Ovary (tissue), 9 donors: ENCODE data around the gene ABI3BP. TPM values are rescaled to one million over a fixed set of nuclear protein-coding genes. Genes with fewer than 3 reads are reported as not detected.

Experiments used
- DNase-seq, 5 donors: peaks; one replicate each; pipeline ENCODE4 v3.0.0-alpha.2; 2019 to 2020
- H3K27ac ChIP-seq, 2 donors: fragments of 200-600 bp; one replicate each; pipeline versions ENCODE4 v1.5.1 to v1.8.0; 2019 to 2022
- H3K27me3 ChIP-seq: fragments of 200-600 bp; one replicate; pipeline ENCODE4 v1.8.0; 2022
- H3K36me3 ChIP-seq: fragments of 200-600 bp; sonication (generic); one replicate; pipeline ENCODE4 v1.5.1; 2019
- H3K4me1 ChIP-seq: one replicate; pipeline ENCODE4 v1.8.1; 2013; ENCODE audit warnings: mild to moderate bottlenecking, moderate library complexity; ENCODE audit not compliant: insufficient read depth
- H3K4me3 ChIP-seq: fragments of 200-600 bp; sonication (generic); one replicate; pipeline ENCODE4 v1.5.1; 2017
- H3K9me3 ChIP-seq, 2 donors: fragments of 200-600 bp in 1 of 2; sonication (generic) in 1 of 2; one replicate each; pipeline versions ENCODE4 v1.5.1 to v1.8.1; 2013 to 2019; ENCODE audit warnings: mild to moderate bottlenecking in 1 of 2, moderate library complexity in 1 of 2
- CTCF ChIP-seq, 3 donors: fragments of 450-650 bp in 2 of 3; fragments of 200-600 bp in 1 of 3; IDR thresholded peaks; one replicate each; pipeline versions ENCODE4 v1.5.1 to v1.8.0; 2016 to 2022; ENCODE audit warnings: antibody characterized with exemption in 3 of 3, mild to moderate bottlenecking in 1 of 3
- EP300 ChIP-seq: sonication (generic); formaldehyde crosslinking; IDR thresholded peaks from one replicate; pipeline ENCODE4 v1.6.1; 2017; ENCODE audit warnings: antibody characterized with exemption
- POLR2A ChIP-seq: fragments of 450-650 bp; IDR thresholded peaks from one replicate; pipeline ENCODE4 v1.6.1; 2017; ENCODE audit warnings: antibody characterized with exemption, mild to moderate bottlenecking, moderate library complexity
- WGBS, 3 donors: extraction: QIAGEN DNeasy Blood & Tissue Kit in 1 of 3; methylation state at CpG; one replicate each; pipeline versions ENCODE4 v1.1.5 to v1.1.7; 2013 to 2017; 5-methylcytosine and 5-hydroxymethylcytosine counted together
- intact Hi-C, 4 donors: fragments of 100-400 bp; cut with DNase I; formaldehyde crosslinking; loops; one replicate each; pipeline versions ENCODE4 v1.11.0 to v1.15.1; 2022 to 2023
- polyA plus RNA-seq, 2 donors: library from polyadenylated mRNA; stranded (reverse); fragments of 200-250 nt in 1 of 2; fragments of 350-450 nt in 1 of 2; fragmentation: Illumina TruSeq in 1 of 2; extraction: RNeasy Lipid Tissue Mini Kit (QIAGEN cat#74804) in 1 of 2; gene quantifications; one replicate each; pipeline ENCODE4 v1.2.3, GENCODE V29; 2013 to 2014
- total RNA-seq, 7 donors: library from RNA; depleted of rRNA in 2 of 7; stranded (reverse); fragments of >200 nt in 2 of 7; fragmentation: NEBNext Ultra II Directional in 3 of 7; extraction: Animal tissue kit (Norgen Biotek cat#: 25700) in 3 of 7; gene quantifications; one replicate each; pipeline versions ENCODE4 v1.1.0 to v1.2.4, GENCODE V29; 2016 to 2023
- donor health status: DM: no; HTN: no; CAD: no; lungs with moderate emphysema.
- donor health status: DM: no; HTN: no; CAD: no.
- donor health status: Bipolar disorder and iron deficiency.
- donor health status: DM: yes; HTN: yes; CAD: no.
- donor health status: DM: no; HTN: no; CAD: no.
- donor health status: DM: yes; HTN: yes; CAD: no.

The ABI3BP gene
- total and polyA plus RNA-seq, 9 donors: 31.1 to 229 (median 84.1) TPM

- H3K27me3 ChIP-seq: no peaks in the 10 kb centered on the region
- WGBS, 3 donors: 84 to 94% (median 91%) methylated on average over 6 of the region's 6 CpGs
- no peaks in the 10 kb centered on the region for H3K9me3 ChIP-seq
- no peak overlapping the region for H3K27ac ChIP-seq
- H3K4me3 ChIP-seq: no peak overlapping the region
- H3K36me3 ChIP-seq: no peaks in the 10 kb centered on the region
- no peak for DNase-seq
- TF ChIP-seq POLR2A (no peak), EP300 (no peak), CTCF (IDR thresholded peaks at IDR 0.05) (no peak)
- peaks cover 3% of the 10 kb centered on the region for H3K4me1 ChIP-seq
- intact Hi-C loops: no loop called here
Observed at GRCh38 chr3:100968932-100969906, 24.0 kb downstream of the ABI3BP start.

- H3K4me3 ChIP-seq: no peak overlapping the region
- intact Hi-C loops: no loop called here
- no peaks in the 10 kb centered on the region for H3K36me3 ChIP-seq
- TF ChIP-seq EP300 (no peak), CTCF (IDR thresholded peaks at IDR 0.05) (no peak), POLR2A (no peak)
- H3K27ac ChIP-seq: no peak overlapping the region
- H3K4me1 ChIP-seq: no peaks in the 10 kb centered on the region
- WGBS, 3 donors: 89 to 92% (median 92%) methylated on average over 2 of the region's 2 CpGs
- H3K27me3 ChIP-seq: no peaks in the 10 kb centered on the region
- no peak for DNase-seq
- H3K9me3 ChIP-seq: no peaks in the 10 kb centered on the region
Observed at GRCh38 chr3:100966807-100967206, 26.4 kb downstream of the ABI3BP start.

- 19 to 32% (median 20%) methylated on average over 3 of the region's 3 CpGs for WGBS, 3 donors
- intact Hi-C loops: no loop called here
- Histone ChIP-seq H3K36me3 (no peaks in the 10 kb centered on the region), H3K4me3 (no peak overlapping the region), H3K9me3 (no peaks in the 10 kb centered on the region), H3K4me1 (no peaks in the 10 kb centered on the region), H3K27me3 (no peaks in the 10 kb centered on the region), H3K27ac (no peak overlapping the region)
- no peak for DNase-seq
- TF ChIP-seq CTCF (IDR thresholded peaks at IDR 0.05): no peak
- TF ChIP-seq EP300: no peak
- no peak for TF ChIP-seq POLR2A
Observed at GRCh38 chr3:100966049-100966491, 27.2 kb downstream of the ABI3BP start.

- Histone ChIP-seq H3K27me3 (no peaks in the 10 kb centered on the region), H3K4me3 (no peak overlapping the region), H3K9me3 (no peaks in the 10 kb centered on the region), H3K4me1 (no peaks in the 10 kb centered on the region), H3K36me3 (no peaks in the 10 kb centered on the region), H3K27ac (no peak overlapping the region)
- TF ChIP-seq CTCF (IDR thresholded peaks at IDR 0.05) (no peak), EP300 (no peak), POLR2A (no peak)
- WGBS, 3 donors: 92 to 97% (median 92%) methylated on average over 1 of the region's 1 CpG
- intact Hi-C loops: no loop called here
- DNase-seq: no peak
Observed at GRCh38 chr3:100963041-100963440, 30.2 kb downstream of the ABI3BP start.
